Smooth muscle cell of the brain vasculature (primary cell): ENCODE data around the gene OR51B4.
"Not testable (repeated sequence)": the region's sequence is repeated elsewhere in the genome, so short reads cannot be mapped to it uniquely, and the experiment has no call there.

Experiments
- DNase-seq: peaks from one replicate; pipeline ENCODE4 v3.0.0-alpha.2; 2012; ENCODE audit warnings: low read depth, low spot score

The OR51B4 gene

GRCh38 chr11:5274395-5274794 lies 27.4 kb downstream of the OR51B4 start:
- DNase-seq, result no peak

GRCh38 chr11:5272395-5273017 lies 29.2 kb downstream of the OR51B4 start:
- DNase-seq, result no peak

- DNase-seq, result no peak
These were observed 32.0 kb downstream of the OR51B4 start, which contains the start of gene HBE1 for GRCh38 chr11:5269715-5270147. HBE1 (minus strand) TSS chr11:5269945; CDS start chr11:5269890, 55 bp downstream.

GRCh38 chr11:5267033-5267563 lies 34.6 kb downstream of the OR51B4 start:
- DNase-seq, result no peak

- DNase-seq, result no peak
These were observed 35.1 kb downstream of the OR51B4 start for GRCh38 chr11:5266609-5267008.

GRCh38 chr11:5265832-5266231 lies 35.9 kb downstream of the OR51B4 start:
- DNase-seq, result no peak

GRCh38 chr11:5258543-5259262 lies 43.0 kb downstream of the OR51B4 start:
- no peak for DNase-seq

GRCh38 chr11:5257296-5257695 lies 44.5 kb downstream of the OR51B4 start:
- DNase-seq, result no peak

GRCh38 chr11:5254646-5255413 lies 46.9 kb downstream of the OR51B4 start, which contains the start of gene HBG2:
HBG2 (minus strand) TSS chr11:5254781; CDS start chr11:5254728, 53 bp downstream.
- not testable (repeated sequence) for DNase-seq

GRCh38 chr11:5254023-5254422 lies 47.7 kb downstream of the OR51B4 start:
- DNase-seq, result not testable (repeated sequence)

- DNase-seq, result not testable (repeated sequence)
These were observed 48.3 kb downstream of the OR51B4 start for GRCh38 chr11:5253440-5253839.

- no peak for DNase-seq
These were observed 48.9 kb downstream of the OR51B4 start for GRCh38 chr11:5252919-5253265.

- no peak for DNase-seq
These were observed 49.4 kb downstream of the OR51B4 start for GRCh38 chr11:5252192-5252918.

- no peak for DNase-seq
These were observed 50.0 kb downstream of the OR51B4 start for GRCh38 chr11:5251746-5252145.
